ENCODE data around the gene UCK1.

Gene UCK1

DNA sequence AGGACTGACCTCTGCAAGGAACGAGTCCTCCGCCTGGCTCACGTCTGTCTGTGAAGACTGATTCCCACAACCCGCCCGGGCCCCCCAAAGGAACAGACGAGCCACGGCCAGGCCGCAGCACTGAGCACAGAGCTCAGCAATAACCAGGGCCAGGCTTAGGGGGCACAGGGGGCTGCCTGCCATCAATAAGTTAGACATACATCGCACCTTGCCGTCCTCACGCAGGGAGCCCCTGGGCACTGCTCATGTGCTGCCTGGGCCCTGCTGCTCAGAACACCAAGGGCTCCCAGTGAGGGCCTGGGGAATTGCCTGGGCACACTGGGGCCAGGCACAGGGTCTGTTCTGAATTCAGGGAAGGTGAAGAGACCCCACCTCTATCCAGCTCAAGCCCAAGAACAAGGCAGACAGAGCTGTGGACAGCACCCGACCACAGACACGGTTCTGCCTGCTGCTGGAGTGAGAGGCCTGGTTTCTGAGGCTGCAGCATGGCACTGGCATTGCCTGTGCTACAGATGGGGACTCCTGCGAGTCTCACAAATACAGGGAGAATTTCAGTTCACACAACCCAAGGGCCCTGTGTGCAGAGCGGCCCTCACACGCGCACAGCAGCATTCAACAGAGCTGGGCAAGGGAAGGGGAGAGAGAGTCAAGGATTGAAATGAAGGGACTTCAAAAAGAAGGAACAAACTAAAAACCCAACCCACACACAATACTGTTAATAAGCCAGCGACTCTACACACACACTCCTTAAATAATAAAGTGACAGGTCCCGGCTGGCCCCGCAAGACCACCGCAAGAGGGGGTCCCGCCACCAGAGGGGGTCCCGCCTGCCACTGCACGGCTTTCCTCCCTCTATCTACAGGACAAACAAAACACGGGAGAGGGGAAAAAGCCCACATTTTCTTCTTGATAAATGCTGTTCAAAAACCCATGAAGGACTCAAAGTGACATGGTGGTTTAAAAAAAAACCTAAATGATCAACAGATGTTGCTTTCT lies 46.2 kb upstream of the UCK1 start:
- H3K4me1 ChIP-seq (ENCODE audit: control insufficient read depth, low read depth, low read length) = no peaks in the 10 kb centered on the region
- no CpG with 5 or more reads among the region's 25 CpGs for WGBS (ENCODE audit: extremely low coverage, insufficient coverage, low lambda C conversion rate)
- H3K4me3 ChIP-seq (ENCODE audit: low read length) = no peak overlapping the region
- no peak overlapping the region for H2BK15ac ChIP-seq (replicated peaks; ENCODE audit: low read depth)
- H3K36me3 ChIP-seq (ENCODE audit: control insufficient read depth, insufficient read depth, low read length) = peaks cover 2% of the 10 kb centered on the region
- no peaks in the 10 kb centered on the region for H3K79me2 ChIP-seq (ENCODE audit: control insufficient read depth, insufficient read depth, low read length)
- no peak overlapping the region for H4K5ac ChIP-seq (ENCODE audit: low read length)
- H3K4me2 ChIP-seq (ENCODE audit: low read length) = no peak overlapping the region
- H4K8ac ChIP-seq (ENCODE audit: low read depth, low read length) = no peak overlapping the region
- no peak overlapping the region for H3K18ac ChIP-seq (ENCODE audit: low read length)
- no peak overlapping the region for H3K27ac ChIP-seq (ENCODE audit: low read depth, low read length)
- H3K27me3 ChIP-seq (ENCODE audit: insufficient read depth, low read length, poor library complexity) = no peaks in the 10 kb centered on the region
- no peak overlapping the region for H3K9ac ChIP-seq (ENCODE audit: low read length)
- H2AK5ac ChIP-seq (ENCODE audit: low read length) = no peak overlapping the region
- no peaks in the 10 kb centered on the region for H3K79me1 ChIP-seq (ENCODE audit: low read length)
- no peak overlapping the region for H3K4ac ChIP-seq (ENCODE audit: low read depth, low read length)
- no peak overlapping the region for H2BK5ac ChIP-seq (ENCODE audit: low read length)
- H3K23ac ChIP-seq (ENCODE audit: low read length) = no peak overlapping the region
- no peak overlapping the region for H3K56ac ChIP-seq (ENCODE audit: low read length)
- no peak for DNase-seq
- H2BK120ac ChIP-seq (ENCODE audit: low read depth, low read length) = no peak overlapping the region

DNA sequence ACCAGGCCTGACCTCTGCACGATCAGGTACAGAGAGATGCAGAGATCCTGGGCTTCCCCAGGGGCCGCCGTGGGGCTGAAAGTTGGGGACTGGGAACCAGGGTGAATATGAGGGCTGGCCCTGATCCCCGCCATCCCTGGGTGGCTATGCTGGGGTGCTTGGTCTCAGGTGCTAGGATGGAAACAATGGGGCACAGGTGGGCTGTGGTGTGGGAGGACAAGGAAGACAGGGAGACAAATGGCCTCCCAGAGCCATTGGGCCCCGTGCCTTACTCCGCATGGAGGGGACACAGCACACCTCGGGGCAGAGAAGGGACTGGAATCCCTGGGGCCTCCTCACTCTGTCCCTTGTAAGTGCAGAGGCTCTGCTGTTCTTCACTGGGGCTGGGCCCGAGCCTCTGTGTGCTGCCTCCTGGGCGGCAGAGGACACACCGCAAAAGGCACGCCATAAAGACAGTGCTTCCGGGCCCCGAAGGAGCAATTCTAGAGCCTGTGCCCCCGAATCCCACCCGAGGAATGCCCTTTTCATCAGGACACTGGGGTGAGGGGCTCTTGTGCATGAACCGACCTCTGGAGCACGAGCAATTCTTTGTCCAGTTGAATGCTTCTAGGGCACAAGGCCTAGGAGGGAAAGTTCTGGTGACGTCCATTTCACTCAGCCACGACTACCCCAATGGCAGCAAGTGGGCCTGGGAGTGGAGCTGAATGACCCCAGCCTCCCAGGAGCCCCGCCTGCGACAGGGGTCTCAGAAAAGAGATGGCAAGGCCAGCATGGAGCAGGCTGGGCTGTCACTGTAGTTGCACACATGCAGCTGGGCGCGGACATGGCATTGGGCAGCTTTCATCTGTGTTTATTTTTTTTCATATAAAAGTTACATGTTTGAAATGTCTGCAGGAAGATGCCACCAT lies 45.1 kb upstream of the UCK1 start:
- no peaks in the 10 kb centered on the region for H3K4me1 ChIP-seq (ENCODE audit: control insufficient read depth, low read depth, low read length)
- no peak overlapping the region for H3K56ac ChIP-seq (ENCODE audit: low read length)
- H3K27ac ChIP-seq (ENCODE audit: low read depth, low read length) = no peak overlapping the region
- no peak overlapping the region for H3K23ac ChIP-seq (ENCODE audit: low read length)
- H2BK120ac ChIP-seq (ENCODE audit: low read depth, low read length) = no peak overlapping the region
- H3K18ac ChIP-seq (ENCODE audit: low read length) = no peak overlapping the region
- H2AK5ac ChIP-seq (ENCODE audit: low read length) = no peak overlapping the region
- H3K79me1 ChIP-seq (ENCODE audit: low read length) = no peaks in the 10 kb centered on the region
- no peaks in the 10 kb centered on the region for H3K79me2 ChIP-seq (ENCODE audit: control insufficient read depth, insufficient read depth, low read length)
- no peaks in the 10 kb centered on the region for H3K27me3 ChIP-seq (ENCODE audit: insufficient read depth, low read length, poor library complexity)
- peaks cover 2% of the 10 kb centered on the region for H3K36me3 ChIP-seq (ENCODE audit: control insufficient read depth, insufficient read depth, low read length)
- no peak overlapping the region for H4K8ac ChIP-seq (ENCODE audit: low read depth, low read length)
- H2BK5ac ChIP-seq (ENCODE audit: low read length) = no peak overlapping the region
- no peak overlapping the region for H2BK15ac ChIP-seq (replicated peaks; ENCODE audit: low read depth)
- H3K4me2 ChIP-seq (ENCODE audit: low read length) = no peak overlapping the region
- no CpG with 5 or more reads among the region's 23 CpGs for WGBS (ENCODE audit: extremely low coverage, insufficient coverage, low lambda C conversion rate)
- no peak overlapping the region for H4K5ac ChIP-seq (ENCODE audit: low read length)
- no peak for DNase-seq
- no peak overlapping the region for H3K4me3 ChIP-seq (ENCODE audit: low read length)
- H3K9ac ChIP-seq (ENCODE audit: low read length) = no peak overlapping the region
- no peak overlapping the region for H3K4ac ChIP-seq (ENCODE audit: low read depth, low read length)

DNA sequence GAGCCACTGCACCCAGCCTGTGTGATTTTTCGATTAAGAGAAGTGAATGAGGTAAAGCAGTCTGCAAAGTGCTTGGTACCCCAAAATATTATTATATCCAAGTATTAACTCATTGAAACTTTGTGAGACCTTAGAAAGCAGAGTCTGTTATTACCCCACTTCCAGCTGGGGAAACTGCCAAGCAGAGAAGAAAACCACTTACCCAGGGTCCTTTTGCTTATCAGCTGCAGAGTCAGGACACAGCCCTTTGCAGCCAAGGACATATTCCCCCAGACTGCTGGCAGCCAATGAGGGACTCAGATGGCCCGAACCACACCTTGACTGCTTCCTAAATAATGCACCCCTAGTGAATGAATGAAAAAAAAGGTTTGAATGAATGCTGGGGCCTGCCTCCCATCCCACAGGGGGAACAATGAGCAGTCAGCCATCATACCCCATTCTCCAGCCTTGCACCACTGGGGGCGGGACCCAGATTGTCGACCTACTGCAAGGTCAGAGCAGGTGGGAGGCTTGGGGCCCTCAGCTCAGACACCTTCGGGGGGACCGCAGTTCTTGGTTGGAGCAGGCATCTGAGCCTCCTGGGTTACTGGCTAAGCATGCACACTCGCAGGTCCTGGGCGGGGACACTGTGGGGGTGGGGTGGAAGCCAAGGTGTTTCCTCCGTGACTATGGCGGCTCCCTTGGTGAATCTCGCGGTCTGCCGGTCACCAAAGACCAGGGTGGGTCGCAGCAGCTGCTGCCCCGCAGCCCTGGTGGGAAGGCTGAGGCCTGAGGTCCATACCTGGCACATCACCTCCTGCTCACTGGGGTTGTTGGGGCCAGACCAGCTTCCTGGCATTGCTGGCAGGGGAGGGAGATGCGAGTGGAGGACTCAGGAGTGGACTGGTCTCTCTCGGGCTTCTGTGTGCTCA lies 43.9 kb upstream of the UCK1 start:
- DNase-seq = no peak
- Histone ChIP-seq H3K18ac (ENCODE audit: low read length) (no peak overlapping the region), H3K4ac (ENCODE audit: low read depth, low read length) (no peak overlapping the region), H3K4me3 (ENCODE audit: low read length) (no peak overlapping the region), H3K79me1 (ENCODE audit: low read length) (no peaks in the 10 kb centered on the region), H3K4me1 (ENCODE audit: control insufficient read depth, low read depth, low read length) (no peaks in the 10 kb centered on the region), H3K9ac (ENCODE audit: low read length) (no peak overlapping the region), H4K8ac (ENCODE audit: low read depth, low read length) (no peak overlapping the region), H3K56ac (ENCODE audit: low read length) (no peak overlapping the region), H2BK15ac (replicated peaks; ENCODE audit: low read depth) (no peak overlapping the region), H2AK5ac (ENCODE audit: low read length) (no peak overlapping the region), H2BK5ac (ENCODE audit: low read length) (no peak overlapping the region), H3K4me2 (ENCODE audit: low read length) (no peak overlapping the region), H3K36me3 (ENCODE audit: control insufficient read depth, insufficient read depth, low read length) (peaks cover 2% of the 10 kb centered on the region), H2BK120ac (ENCODE audit: low read depth, low read length) (no peak overlapping the region), H3K23ac (ENCODE audit: low read length) (no peak overlapping the region), H3K27me3 (ENCODE audit: insufficient read depth, low read length, poor library complexity) (no peaks in the 10 kb centered on the region), H3K79me2 (ENCODE audit: control insufficient read depth, insufficient read depth, low read length) (no peaks in the 10 kb centered on the region), H3K27ac (ENCODE audit: low read depth, low read length) (no peak overlapping the region), H4K5ac (ENCODE audit: low read length) (no peak overlapping the region)
- WGBS (ENCODE audit: extremely low coverage, insufficient coverage, low lambda C conversion rate) = no CpG with 5 or more reads among the region's 17 CpGs

DNA sequence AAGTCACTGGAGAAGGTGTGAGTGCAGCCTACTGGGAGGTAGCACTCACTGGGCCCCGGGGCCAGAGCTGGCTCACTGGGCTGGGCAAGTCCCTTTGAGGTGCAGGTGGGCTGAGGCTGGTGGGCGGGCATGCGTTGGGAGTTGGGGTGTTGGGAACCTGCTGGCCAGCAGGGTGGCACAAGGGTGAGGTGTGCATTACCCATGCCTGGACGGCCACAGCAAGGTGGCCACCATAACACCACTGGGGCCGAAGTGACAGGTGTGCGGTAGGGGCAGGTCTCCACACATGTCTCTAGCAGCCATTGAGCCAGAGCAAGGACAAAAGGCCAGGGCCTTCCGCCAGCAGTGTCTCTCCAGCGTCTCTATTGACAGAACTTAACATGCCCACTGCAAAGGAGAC lies 36.8 kb upstream of the UCK1 start:
- H3K4me2 ChIP-seq (ENCODE audit: low read length) = no peak overlapping the region
- H3K23ac ChIP-seq (ENCODE audit: low read length) = no peak overlapping the region
- H3K9ac ChIP-seq (ENCODE audit: low read length) = no peak overlapping the region
- H3K79me1 ChIP-seq (ENCODE audit: low read length) = no peaks in the 10 kb centered on the region
- no peak overlapping the region for H4K8ac ChIP-seq (ENCODE audit: low read depth, low read length)
- no peak overlapping the region for H2BK15ac ChIP-seq (replicated peaks; ENCODE audit: low read depth)
- DNase-seq = no peak
- no peaks in the 10 kb centered on the region for H3K27me3 ChIP-seq (ENCODE audit: insufficient read depth, low read length, poor library complexity)
- H3K4me1 ChIP-seq (ENCODE audit: control insufficient read depth, low read depth, low read length) = no peaks in the 10 kb centered on the region
- H3K36me3 ChIP-seq (ENCODE audit: control insufficient read depth, insufficient read depth, low read length) = no peaks in the 10 kb centered on the region
- no peak overlapping the region for H3K4ac ChIP-seq (ENCODE audit: low read depth, low read length)
- H3K18ac ChIP-seq (ENCODE audit: low read length) = no peak overlapping the region
- WGBS (ENCODE audit: extremely low coverage, insufficient coverage, low lambda C conversion rate) = no CpG with 5 or more reads among the region's 8 CpGs
- no peak overlapping the region for H2AK5ac ChIP-seq (ENCODE audit: low read length)
- no peak overlapping the region for H3K56ac ChIP-seq (ENCODE audit: low read length)
- H3K79me2 ChIP-seq (ENCODE audit: control insufficient read depth, insufficient read depth, low read length) = no peaks in the 10 kb centered on the region
- H2BK120ac ChIP-seq (ENCODE audit: low read depth, low read length) = no peak overlapping the region
- no peak overlapping the region for H3K4me3 ChIP-seq (ENCODE audit: low read length)
- no peak overlapping the region for H3K27ac ChIP-seq (ENCODE audit: low read depth, low read length)
- H2BK5ac ChIP-seq (ENCODE audit: low read length) = no peak overlapping the region
- no peak overlapping the region for H4K5ac ChIP-seq (ENCODE audit: low read length)

DNA sequence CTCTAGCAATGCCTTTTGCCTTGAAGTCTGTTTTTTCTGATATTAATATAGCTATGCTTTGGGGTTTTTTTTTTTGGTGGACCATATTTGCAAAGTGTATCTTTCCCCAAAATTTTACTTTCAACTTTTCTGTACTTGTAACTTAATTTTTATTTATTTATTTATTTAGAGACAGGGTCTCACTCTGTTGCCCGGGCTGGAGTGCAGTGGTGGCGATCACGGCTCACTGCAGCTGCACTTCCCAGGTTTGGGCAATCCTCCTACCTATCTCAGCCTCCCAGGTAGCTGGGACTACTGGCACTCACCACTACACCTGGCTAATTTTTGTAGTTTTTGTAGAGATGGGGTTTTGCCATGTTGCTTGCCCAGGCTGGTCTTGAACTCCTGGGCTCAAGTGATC lies 35.1 kb upstream of the UCK1 start:
- no peak overlapping the region for H3K4me3 ChIP-seq (ENCODE audit: low read length)
- no peak overlapping the region for H3K4me2 ChIP-seq (ENCODE audit: low read length)
- H2BK5ac ChIP-seq (ENCODE audit: low read length) = no peak overlapping the region
- no peak overlapping the region for H3K27ac ChIP-seq (ENCODE audit: low read depth, low read length)
- no peak overlapping the region for H2BK15ac ChIP-seq (replicated peaks; ENCODE audit: low read depth)
- H3K4ac ChIP-seq (ENCODE audit: low read depth, low read length) = no peak overlapping the region
- H2BK120ac ChIP-seq (ENCODE audit: low read depth, low read length) = no peak overlapping the region
- no peaks in the 10 kb centered on the region for H3K4me1 ChIP-seq (ENCODE audit: control insufficient read depth, low read depth, low read length)
- H2AK5ac ChIP-seq (ENCODE audit: low read length) = no peak overlapping the region
- no peaks in the 10 kb centered on the region for H3K79me2 ChIP-seq (ENCODE audit: control insufficient read depth, insufficient read depth, low read length)
- no CpG with 5 or more reads among the region's 3 CpGs for WGBS (ENCODE audit: extremely low coverage, insufficient coverage, low lambda C conversion rate)
- H3K56ac ChIP-seq (ENCODE audit: low read length) = no peak overlapping the region
- H3K9ac ChIP-seq (ENCODE audit: low read length) = no peak overlapping the region
- H4K5ac ChIP-seq (ENCODE audit: low read length) = no peak overlapping the region
- no peak overlapping the region for H3K23ac ChIP-seq (ENCODE audit: low read length)
- H3K36me3 ChIP-seq (ENCODE audit: control insufficient read depth, insufficient read depth, low read length) = no peaks in the 10 kb centered on the region
- no peaks in the 10 kb centered on the region for H3K79me1 ChIP-seq (ENCODE audit: low read length)
- H3K27me3 ChIP-seq (ENCODE audit: insufficient read depth, low read length, poor library complexity) = no peaks in the 10 kb centered on the region
- H3K18ac ChIP-seq (ENCODE audit: low read length) = no peak overlapping the region
- H4K8ac ChIP-seq (ENCODE audit: low read depth, low read length) = no peak overlapping the region
- DNase-seq = no peak

All from mesendoderm (in vitro differentiated cells).